ENCODE data around the gene HTR1D. TPM values are rescaled to one million over a fixed set of nuclear protein-coding genes. Genes with fewer than 3 reads are reported as not detected.

HTR1D gene
- total RNA-seq, 3 donors from 2014 or later: 0.47 TPM; not detected in 2

- no peak for TF ChIP-seq CTCF (IDR thresholded peaks at IDR 0.05)
- H3K4me3 ChIP-seq: no peak overlapping the region
- DNase-seq (no peak), ATAC-seq (no peak)
- intact Hi-C loops (cut with DNase I, micrococcal nuclease): no loop called here
- H3K36me3 ChIP-seq (ENCODE audit: low read depth): no peaks in the 10 kb centered on the region
- H3K9me3 ChIP-seq: no peaks in the 10 kb centered on the region
- H3K4me1 ChIP-seq (ENCODE audit: low read depth): peaks cover 19% of the 10 kb centered on the region
Measured at GRCh38 chr1:23178414-23178813, 38.9 kb downstream of the HTR1D start.

- no peak overlapping the region for H3K4me3 ChIP-seq
- peak; percentile 6 for TF ChIP-seq CTCF (IDR thresholded peaks at IDR 0.05)
- ATAC-seq (peak; percentile 84), DNase-seq (peak; percentile 69 to 82 (median 81))
- intact Hi-C loops (cut with DNase I, micrococcal nuclease): no loop called here
- no peaks in the 10 kb centered on the region for H3K9me3 ChIP-seq
- H3K36me3 ChIP-seq (ENCODE audit: low read depth): no peaks in the 10 kb centered on the region
- H3K4me1 ChIP-seq (ENCODE audit: low read depth): peaks cover 19% of the 10 kb centered on the region
Measured at GRCh38 chr1:23177438-23178380, 39.6 kb downstream of the HTR1D start.

GRCh38 chr1:23177031-23177430 is 40.3 kb downstream of the HTR1D start:
- ATAC-seq (no peak), DNase-seq (no peak)
- H3K36me3 ChIP-seq (ENCODE audit: low read depth): no peaks in the 10 kb centered on the region
- no peak overlapping the region for H3K4me3 ChIP-seq
- H3K4me1 ChIP-seq (ENCODE audit: low read depth): peaks cover 19% of the 10 kb centered on the region
- no peaks in the 10 kb centered on the region for H3K9me3 ChIP-seq
- intact Hi-C loops (cut with DNase I, micrococcal nuclease): no loop called here
- no peak for TF ChIP-seq CTCF (IDR thresholded peaks at IDR 0.05)

- Histone ChIP-seq H3K4me1 (ENCODE audit: low read depth) (peaks cover 19% of the 10 kb centered on the region), H3K4me3 (no peak overlapping the region), H3K9me3 (no peaks in the 10 kb centered on the region), H3K36me3 (ENCODE audit: low read depth) (no peaks in the 10 kb centered on the region)
- peak; percentile 52 for ATAC-seq
- intact Hi-C loops (cut with DNase I, micrococcal nuclease): no loop called here
- no peak for DNase-seq
- no peak for TF ChIP-seq CTCF (IDR thresholded peaks at IDR 0.05)
Measured at GRCh38 chr1:23174426-23175110, 42.7 kb downstream of the HTR1D start.

- Histone ChIP-seq H3K4me1 (ENCODE audit: low read depth) (peaks cover 27% of the 10 kb centered on the region), H3K9me3 (no peaks in the 10 kb centered on the region), H3K4me3 (no peak overlapping the region), H3K36me3 (ENCODE audit: low read depth) (no peaks in the 10 kb centered on the region)
- intact Hi-C loops (cut with DNase I, micrococcal nuclease): no loop called here
- DNase-seq: no peak
- ATAC-seq: no peak
- TF ChIP-seq CTCF (IDR thresholded peaks at IDR 0.05): no peak
Measured at GRCh38 chr1:23171181-23171755, 46.0 kb downstream of the HTR1D start.
